HFFc6 (cell line): ENCODE data around the gene EPYC. TPM values are rescaled to one million over a fixed set of nuclear protein-coding genes. Genes with fewer than 3 reads are reported as not detected.

Experiments
- DNase-seq: peaks from one replicate; pipeline ENCODE4 v3.0.0-alpha.2; 2018
- H3K27ac Mint-ChIP-seq: 2 replicates; pipeline ENCODE4 v1.8.0; 2020; ENCODE audit warnings: mild to moderate bottlenecking, mixed read lengths
- H3K27me3 Mint-ChIP-seq: 2 replicates; pipeline ENCODE4 v1.8.0; 2021; ENCODE audit warnings: mild to moderate bottlenecking, moderate library complexity, mixed read lengths; ENCODE audit not compliant: insufficient read depth
- H3K36me3 Mint-ChIP-seq: 2 replicates; pipeline ENCODE4 v1.8.0; 2021; ENCODE audit warnings: low read depth, mixed read lengths
- H3K4me1 Mint-ChIP-seq: 2 replicates; pipeline ENCODE4 v1.8.0; 2020; ENCODE audit warnings: low read depth, mixed read lengths
- H3K4me3 Mint-ChIP-seq: 2 replicates; pipeline ENCODE4 v1.8.0; 2020; ENCODE audit warnings: mild to moderate bottlenecking, moderate library complexity, mixed read lengths
- H3K9me3 Mint-ChIP-seq: 2 replicates; pipeline ENCODE4 v1.8.0; 2020; ENCODE audit warnings: mild to moderate bottlenecking, mixed read lengths
- CTCF ChIP-seq: fragments of 200-600 bp; sonication (generic); IDR thresholded peaks from 2 replicates; pipeline ENCODE4 v1.5.0; 2021; ENCODE audit warnings: antibody characterized with exemption, mild to moderate bottlenecking
- total RNA-seq, 6 experiments: library from RNA; stranded (reverse); fragmentation: NEBNext Ultra II Directional; extraction: Animal tissue kit (Norgen Biotek cat#: 25700); gene quantifications; 2 replicates in 1 of 6; 3 replicates in 5 of 6; pipeline ENCODE4 v1.2.3, GENCODE V29; 2021

The EPYC gene
- total RNA-seq, 6 experiments from 2014 or later: not detected

- no peak for DNase-seq
- no peak overlapping the region for H3K27ac Mint-ChIP-seq
- H3K4me1 Mint-ChIP-seq: peaks cover 16% of the 10 kb centered on the region
- TF ChIP-seq CTCF: no peak
- H3K36me3 Mint-ChIP-seq: peaks cover 6% of the 10 kb centered on the region; the same call in 1 of the 2 replicates
- H3K4me3 Mint-ChIP-seq: no peak overlapping the region
- H3K9me3 Mint-ChIP-seq: peaks cover 4% of the 10 kb centered on the region; the same call in 1 of the 2 replicates
- H3K27me3 Mint-ChIP-seq: no peaks in the 10 kb centered on the region
These were observed 14.7 kb upstream of the EPYC start for GRCh38 chr12:91019455-91019854.

- H3K9me3 Mint-ChIP-seq: no peaks in the 10 kb centered on the region
- H3K36me3 Mint-ChIP-seq: no peaks in the 10 kb centered on the region
- no peak overlapping the region for H3K4me3 Mint-ChIP-seq
- no peaks in the 10 kb centered on the region for H3K27me3 Mint-ChIP-seq
- DNase-seq: no peak
- H3K27ac Mint-ChIP-seq: no peak overlapping the region
- no peaks in the 10 kb centered on the region for H3K4me1 Mint-ChIP-seq
- no peak for TF ChIP-seq CTCF
These were observed 12.9 kb upstream of the EPYC start for GRCh38 chr12:91017511-91018263.

DNA sequence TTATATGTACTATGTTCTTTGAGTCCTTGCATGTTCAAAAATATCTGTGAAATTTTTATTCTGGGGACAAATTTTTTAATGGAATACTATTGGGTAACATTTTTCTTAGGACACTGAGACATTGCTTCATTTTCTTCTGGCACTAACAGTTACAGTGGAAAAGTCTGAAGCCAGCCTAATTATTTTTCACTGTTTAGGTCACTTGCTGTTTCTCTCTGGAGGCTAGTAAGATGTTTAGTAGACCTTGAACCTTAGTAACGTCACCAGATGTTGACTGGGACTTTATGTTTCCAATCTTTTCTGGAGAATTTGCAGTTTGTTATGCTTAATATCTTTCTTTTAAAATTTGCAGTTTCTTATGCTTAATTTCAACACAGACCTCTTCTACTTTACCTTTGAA lies 12.3 kb upstream of the EPYC start:
- H3K27me3 Mint-ChIP-seq: no peaks in the 10 kb centered on the region

GRCh38 chr12:91009319-91009950 lies 4.7 kb upstream of the EPYC start:
- Mint-ChIP-seq H3K4me1 (peaks cover 8% of the 10 kb centered on the region), H3K27ac (no peak overlapping the region), H3K27me3 (no peaks in the 10 kb centered on the region), H3K36me3 (no peaks in the 10 kb centered on the region), H3K4me3 (no peak overlapping the region), H3K9me3 (no peaks in the 10 kb centered on the region)
- no peak for TF ChIP-seq CTCF
- no peak for DNase-seq

More for the DNA sequence above, 12.3 kb upstream of the EPYC start:
- no peak overlapping the region for H3K27ac Mint-ChIP-seq
- H3K4me3 Mint-ChIP-seq: no peak overlapping the region
- no peaks in the 10 kb centered on the region for H3K36me3 Mint-ChIP-seq
- no peak for TF ChIP-seq CTCF
- no peaks in the 10 kb centered on the region for H3K4me1 Mint-ChIP-seq
- no peak for DNase-seq
- no peaks in the 10 kb centered on the region for H3K9me3 Mint-ChIP-seq

- Mint-ChIP-seq H3K4me1 (peaks cover 8% of the 10 kb centered on the region), H3K36me3 (no peaks in the 10 kb centered on the region), H3K27ac (no peak overlapping the region), H3K27me3 (no peaks in the 10 kb centered on the region), H3K4me3 (no peak overlapping the region), H3K9me3 (no peaks in the 10 kb centered on the region)
- TF ChIP-seq CTCF: no peak
- no peak for DNase-seq
These were observed 2.9 kb upstream of the EPYC start for GRCh38 chr12:91007531-91008290.
